Neural progenitor cell (in vitro differentiated cells): ENCODE results near the gene XYLT1. TPM values are rescaled to one million over a fixed set of nuclear protein-coding genes. Genes with fewer than 3 reads are reported as not detected.

Experiments
- DNase-seq: peaks from one replicate; pipeline ENCODE4 v3.0.0-alpha.2; 2016; ENCODE audit warnings: low spot score
- H2AFZ ChIP-seq: fragments of 200-600 bp; sonication (generic); replicated peaks from 2 replicates; pipeline ENCODE4 v1.6.1; 2016; ENCODE audit warnings: antibody characterized with exemption
- H3F3A ChIP-seq: fragments of 200-600 bp; sonication (generic); 2 replicates; pipeline ENCODE4 v1.6.1; 2016; ENCODE audit warnings: antibody characterized with exemption, low read depth
- H3K27ac ChIP-seq: fragments of 200-600 bp; sonication (generic); 2 replicates; pipeline ENCODE4 v1.5.1; 2016; ENCODE audit warnings: mild to moderate bottlenecking
- H3K27me3 ChIP-seq: fragments of 200-600 bp; sonication (generic); 2 replicates; pipeline ENCODE4 v1.6.1; 2016; ENCODE audit warnings: mild to moderate bottlenecking, moderate library complexity
- H3K36me3 ChIP-seq: fragments of 200-600 bp; sonication (generic); 2 replicates; pipeline ENCODE4 v1.5.1; 2016
- H3K4me1 ChIP-seq: fragments of 200-600 bp; sonication (generic); 2 replicates; pipeline ENCODE4 v1.6.1; 2016; ENCODE audit warnings: mixed run types
- H3K4me2 ChIP-seq: fragments of 200-600 bp; sonication (generic); 2 replicates; pipeline ENCODE4 v1.6.1; 2016
- H3K4me3 ChIP-seq: fragments of 200-600 bp; sonication (generic); 2 replicates; pipeline ENCODE4 v1.5.1; 2016
- H3K79me2 ChIP-seq: fragments of 200-600 bp; sonication (generic); 2 replicates; pipeline ENCODE4 v1.6.1; 2016; ENCODE audit warnings: low read depth
- H3K9ac ChIP-seq: fragments of 200-600 bp; sonication (generic); 2 replicates; pipeline ENCODE4 v1.6.1; 2016
- H3K9me3 ChIP-seq: fragments of 200-600 bp; sonication (generic); 2 replicates; pipeline ENCODE4 v1.5.1; 2016; ENCODE audit warnings: low read depth
- H4K20me1 ChIP-seq: fragments of 200-600 bp; sonication (generic); 2 replicates; pipeline ENCODE4 v1.6.1; 2016; ENCODE audit warnings: low read depth
- H3K27ac Mint-ChIP-seq: 3 replicates; pipeline ENCODE4 v1.8.0; 2021; ENCODE audit warnings: mixed read lengths
- H3K27me3 Mint-ChIP-seq: 2 replicates; pipeline ENCODE4 v1.8.0; 2022; ENCODE audit warnings: low read depth, mild to moderate bottlenecking, inconsistent platforms, moderate library complexity, mixed read lengths; ENCODE audit not compliant: insufficient read depth
- H3K36me3 Mint-ChIP-seq: 3 replicates; pipeline ENCODE4 v1.8.0; 2021; ENCODE audit warnings: mixed read lengths
- H3K4me1 Mint-ChIP-seq: 3 replicates; pipeline ENCODE4 v1.8.0; 2021; ENCODE audit warnings: mixed read lengths
- H3K4me3 Mint-ChIP-seq: 3 replicates; pipeline ENCODE4 v1.8.0; 2021; ENCODE audit warnings: mild to moderate bottlenecking, moderate library complexity, mixed read lengths
- H3K9me3 Mint-ChIP-seq: 3 replicates; pipeline ENCODE4 v1.8.0; 2020; ENCODE audit warnings: mixed read lengths
- CTCF ChIP-seq: fragments of 200-600 bp; sonication (generic); IDR thresholded peaks from 2 replicates; pipeline ENCODE4 v1.5.1; 2017; ENCODE audit warnings: antibody characterized with exemption, mild to moderate bottlenecking
- EZH2 ChIP-seq: fragments of 200-600 bp; sonication (generic); IDR thresholded peaks from 2 replicates; pipeline ENCODE4 v1.6.1; 2017; ENCODE audit warnings: antibody characterized with exemption, mild to moderate bottlenecking, moderate library complexity
- EZH2phosphoT487 ChIP-seq: fragments of 200-600 bp; sonication (generic); IDR thresholded peaks from 2 replicates; pipeline ENCODE4 v1.6.1; 2017; ENCODE audit warnings: antibody characterized with exemption
- total RNA-seq: library from RNA; depleted of rRNA; stranded (reverse); fragments of >200 nt; gene quantifications from 2 replicates; pipeline ENCODE4 v1.2.3, GENCODE V29; 2015; ENCODE audit warnings: low replicate concordance

Gene XYLT1
- total RNA-seq, 1 donor from 2014 or later = 5.9 TPM

GRCh38 chr16:17312094-17312710 is 158.6 kb downstream of the XYLT1 start:
- no peak for DNase-seq
- peaks cover 5% of the 10 kb centered on the region for H3F3A ChIP-seq
- TF ChIP-seq EZH2 (no peak), EZH2phosphoT487 (no peak), CTCF (no peak)
- Mint-ChIP-seq H3K27me3 (peaks cover 10% of the 10 kb centered on the region), H3K4me1 (peaks cover 55% of the 10 kb centered on the region), H3K36me3 (no peaks in the 10 kb centered on the region), H3K9me3 (no peaks in the 10 kb centered on the region), H3K4me3 (no peak overlapping the region), H3K27ac (no peak overlapping the region)
- no peaks in the 10 kb centered on the region for H3K36me3 ChIP-seq
- H3K79me2 ChIP-seq = no peaks in the 10 kb centered on the region
- no peak overlapping the region for H3K9ac ChIP-seq
- H3K4me3 ChIP-seq = no peak overlapping the region
- no peaks in the 10 kb centered on the region for H3K9me3 ChIP-seq
- no peaks in the 10 kb centered on the region for H3K27me3 ChIP-seq
- H4K20me1 ChIP-seq = peaks cover 22% of the 10 kb centered on the region
- no peak overlapping the region for H3K27ac ChIP-seq
- H3K4me2 ChIP-seq = no peak overlapping the region
- peaks cover 13% of the 10 kb centered on the region for H3K4me1 ChIP-seq
- no peak overlapping the region for H2AFZ ChIP-seq

GRCh38 chr16:17311333-17312093 is 159.2 kb downstream of the XYLT1 start:
- Histone ChIP-seq H3K4me3 (no peak overlapping the region), H3K9me3 (no peaks in the 10 kb centered on the region), H3K9ac (no peak overlapping the region), H3F3A (peaks cover 6% of the 10 kb centered on the region), H4K20me1 (peaks cover 29% of the 10 kb centered on the region), H3K79me2 (no peaks in the 10 kb centered on the region), H3K36me3 (no peaks in the 10 kb centered on the region), H2AFZ (no peak overlapping the region), H3K27me3 (no peaks in the 10 kb centered on the region), H3K4me1 (peaks cover 14% of the 10 kb centered on the region), H3K27ac (no peak overlapping the region), H3K4me2 (no peak overlapping the region)
- Mint-ChIP-seq H3K27me3 (peaks cover 11% of the 10 kb centered on the region), H3K9me3 (no peaks in the 10 kb centered on the region), H3K4me1 (peaks cover 62% of the 10 kb centered on the region), H3K27ac (no peak overlapping the region), H3K36me3 (no peaks in the 10 kb centered on the region), H3K4me3 (no peak overlapping the region)
- no peak for DNase-seq
- TF ChIP-seq EZH2phosphoT487 (no peak), EZH2 (no peak), CTCF (no peak)

GRCh38 chr16:17309510-17309909 is 161.2 kb downstream of the XYLT1 start:
- no peak overlapping the region for H3K27ac Mint-ChIP-seq
- DNase-seq = no peak
- Histone ChIP-seq H3K4me1 (peaks cover 18% of the 10 kb centered on the region), H3K79me2 (no peaks in the 10 kb centered on the region), H3K4me3 (no peak overlapping the region), H3K9ac (no peak overlapping the region), H3K36me3 (no peaks in the 10 kb centered on the region), H2AFZ (no peak overlapping the region), H3K27me3 (no peaks in the 10 kb centered on the region), H3K27ac (no peak overlapping the region), H3K4me2 (no peak overlapping the region), H4K20me1 (peaks cover 29% of the 10 kb centered on the region), H3K9me3 (no peaks in the 10 kb centered on the region), H3F3A (peaks cover 6% of the 10 kb centered on the region)
- peaks cover 72% of the 10 kb centered on the region for H3K4me1 Mint-ChIP-seq
- no peak overlapping the region for H3K4me3 Mint-ChIP-seq
- peaks cover 11% of the 10 kb centered on the region for H3K27me3 Mint-ChIP-seq
- no peak for TF ChIP-seq EZH2
- TF ChIP-seq CTCF = no peak
- no peaks in the 10 kb centered on the region for H3K36me3 Mint-ChIP-seq
- H3K9me3 Mint-ChIP-seq = no peaks in the 10 kb centered on the region
